HG02870 (cell line): ENCODE measurements around the gene COL27A1.
"Not testable (repeated sequence)": the region's sequence is repeated elsewhere in the genome, so short reads cannot be mapped to it uniquely, and the experiment has no call there.

Experiments
- ATAC-seq: cut with Tn5 transposase; IDR thresholded peaks from one replicate; pipeline ENCODE4 v1.9.1; 2021; ENCODE audit warnings: mild to moderate bottlenecking, moderate library complexity; ENCODE audit not compliant: unreplicated experiment

The COL27A1 gene

DNA sequence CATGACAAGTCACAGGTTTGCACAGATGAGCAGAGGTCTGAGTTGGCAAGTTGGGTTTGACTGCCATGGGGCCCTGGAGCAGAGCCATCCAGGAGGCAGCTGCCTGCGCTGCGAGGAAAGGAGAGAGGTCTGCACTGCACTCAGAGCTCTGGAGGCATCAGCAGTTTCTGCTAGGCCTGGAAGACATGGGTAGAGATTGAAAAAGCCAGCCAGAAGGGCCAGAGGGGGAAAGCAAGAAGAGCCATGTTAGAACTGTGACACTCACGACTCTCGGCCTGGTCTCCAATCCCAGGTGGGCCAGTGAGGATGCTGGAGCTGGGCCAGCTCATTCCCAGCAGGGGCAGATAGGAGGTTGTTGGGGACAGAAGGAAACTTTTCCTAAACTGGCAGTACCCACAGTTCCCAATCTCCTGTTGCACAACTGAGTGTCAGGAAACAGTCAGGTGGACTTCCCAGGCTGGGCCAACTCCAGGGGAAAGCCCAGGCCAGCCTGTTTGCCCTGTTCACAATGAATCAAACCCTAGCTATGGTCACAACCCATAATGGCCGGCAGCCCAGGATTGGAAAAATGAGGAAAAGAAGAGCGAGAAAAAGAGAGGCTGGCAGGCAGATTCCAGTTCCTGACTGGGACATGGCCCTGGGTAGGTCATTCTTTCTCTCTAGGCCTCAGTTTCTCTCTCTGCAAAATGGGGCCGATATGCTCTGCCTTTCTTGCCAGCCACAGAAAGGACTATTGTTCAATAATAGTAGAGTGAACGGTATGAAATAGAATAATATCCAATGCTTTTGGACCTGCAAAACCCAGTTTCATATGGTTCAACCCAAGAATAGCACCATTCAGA lies 159.8 kb downstream of the COL27A1 start:
- ATAC-seq, result no peak

DNA sequence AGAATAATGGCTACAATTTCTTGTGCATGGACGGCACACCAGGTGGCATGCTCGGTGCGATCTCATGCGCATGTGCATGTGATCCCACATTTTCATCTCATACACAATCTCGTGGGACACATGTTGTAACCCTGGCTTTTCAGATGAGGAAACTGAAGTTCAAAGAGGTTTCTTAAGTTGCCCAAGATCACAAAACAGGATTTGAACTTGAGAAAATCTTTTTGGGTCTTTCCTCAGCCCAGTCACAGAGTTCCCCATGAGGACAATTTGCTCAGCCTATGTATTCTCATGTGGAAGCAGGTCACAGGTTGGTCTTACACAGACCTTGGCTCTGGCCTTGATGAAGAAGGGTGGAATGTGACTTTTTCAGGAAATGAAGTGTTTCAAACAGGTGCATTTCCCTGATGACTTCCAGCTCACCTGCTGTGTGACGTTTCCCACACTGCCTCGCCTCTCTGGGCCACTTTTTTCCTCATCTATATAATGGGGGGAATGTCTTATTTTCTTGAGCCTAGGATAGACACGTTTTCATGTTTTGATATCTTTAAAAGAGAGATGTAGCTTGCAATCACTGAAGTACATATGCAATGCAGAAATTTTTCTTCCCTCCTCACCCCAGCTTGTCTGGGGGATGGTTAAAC lies 160.5 kb downstream of the COL27A1 start:
- ATAC-seq, result no peak

DNA sequence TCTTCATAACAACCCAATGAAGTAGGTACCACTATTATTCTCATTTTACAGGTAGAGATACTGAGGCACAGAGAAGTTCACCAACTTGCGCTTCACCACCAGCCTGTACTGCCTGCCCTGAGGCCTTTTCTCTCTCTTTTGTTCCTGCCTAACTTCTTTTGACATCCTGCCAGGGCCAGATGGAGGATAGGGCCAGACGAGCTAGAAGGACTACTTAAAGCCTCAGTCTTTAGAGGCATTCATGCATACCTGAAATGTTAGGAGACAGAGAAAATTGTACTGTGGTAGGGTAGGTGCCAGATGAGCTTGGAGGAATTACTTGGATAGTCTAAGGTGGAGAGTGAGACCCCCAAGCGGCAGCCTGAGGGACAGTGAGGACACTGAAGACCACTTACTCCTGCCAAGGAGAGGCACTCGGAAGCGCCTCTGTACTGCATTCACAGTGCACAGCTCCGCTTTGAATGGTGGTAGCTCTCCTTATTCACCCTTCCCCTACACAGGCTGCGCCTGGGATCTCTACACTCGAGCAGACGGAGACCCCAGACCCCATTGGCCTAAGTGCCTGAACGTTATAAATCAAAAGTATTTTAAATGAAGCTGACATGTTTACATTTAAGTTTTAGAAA lies 161.4 kb downstream of the COL27A1 start:
- no peak for ATAC-seq

DNA sequence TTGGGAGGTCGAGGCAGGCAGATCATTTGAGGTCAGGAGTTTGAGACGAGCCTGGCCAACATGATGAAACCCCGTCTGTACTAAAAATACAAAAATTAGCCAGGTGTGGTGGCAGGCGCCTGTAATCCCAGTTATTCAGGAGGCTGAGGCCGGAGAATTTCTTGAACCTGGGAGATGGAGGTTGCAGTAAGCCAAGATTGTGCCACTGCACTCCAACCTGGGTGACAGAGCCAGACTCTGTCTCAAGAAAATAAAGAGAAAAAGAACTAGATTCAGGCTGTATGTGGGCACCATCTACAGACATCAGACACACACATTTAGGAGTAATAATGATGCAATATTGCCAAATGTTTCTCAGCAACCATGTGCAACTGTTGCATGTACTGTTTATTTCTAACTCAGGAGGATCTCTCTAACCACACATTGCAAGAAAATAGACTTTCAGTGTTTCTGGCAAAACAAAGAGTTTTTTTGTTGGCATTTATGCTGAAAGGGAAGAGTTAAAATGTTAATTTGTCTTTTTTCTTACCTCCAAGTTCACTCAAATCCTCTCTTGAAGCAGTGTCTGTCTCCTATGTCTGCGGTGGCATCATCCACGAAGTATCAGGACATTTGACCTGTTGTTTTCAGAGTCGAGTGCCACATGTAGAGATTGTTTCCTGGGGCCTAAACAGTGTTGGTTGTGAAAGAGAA lies 162.5 kb downstream of the COL27A1 start:
- no peak for ATAC-seq

- ATAC-seq, result no peak
Measured at GRCh38 chr9:114318416-114318815, 163.1 kb downstream of the COL27A1 start.

DNA sequence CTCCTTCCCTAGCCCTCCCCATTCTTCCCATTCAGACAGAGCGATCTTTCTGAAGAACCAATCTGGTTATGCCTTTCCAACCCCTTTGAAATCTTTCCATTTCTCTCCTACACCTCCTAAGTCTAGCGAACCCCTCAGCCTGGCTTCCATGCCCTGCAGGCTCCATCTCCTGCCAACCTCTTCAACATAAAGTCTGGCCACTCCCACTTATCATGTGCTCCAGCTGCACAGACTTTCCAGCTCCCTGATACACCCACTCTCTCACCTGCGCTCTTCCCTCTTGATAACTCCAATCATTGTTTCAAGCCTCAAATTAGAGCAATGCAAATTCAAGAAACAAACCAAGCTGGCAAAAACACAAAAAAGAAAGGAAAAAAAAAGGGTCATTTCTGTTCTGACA lies 163.8 kb downstream of the COL27A1 start:
- ATAC-seq, result no peak

DNA sequence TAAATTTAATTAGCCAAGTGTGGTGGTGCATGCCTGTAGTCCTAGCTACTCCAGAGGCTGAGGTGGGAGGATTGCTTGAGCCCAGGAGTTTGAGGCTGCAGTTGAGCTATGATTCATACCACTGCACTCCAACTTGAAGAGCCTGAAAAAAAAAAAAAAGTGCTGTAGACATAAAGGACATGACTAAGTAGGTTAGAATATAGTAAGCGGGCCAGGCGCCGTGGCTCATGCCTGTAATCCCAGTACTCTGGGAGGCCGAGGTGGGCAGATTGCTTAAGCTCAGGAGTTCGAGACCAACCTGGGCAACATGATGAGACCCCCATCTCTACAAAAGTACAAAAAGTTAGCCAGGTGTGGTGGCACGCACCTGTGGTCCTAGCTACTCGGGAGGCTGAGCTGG lies 165.4 kb downstream of the COL27A1 start:
- ATAC-seq, result not testable (repeated sequence)

GRCh38 chr9:114321759-114322158 lies 166.4 kb downstream of the COL27A1 start:
- ATAC-seq, result no peak

DNA sequence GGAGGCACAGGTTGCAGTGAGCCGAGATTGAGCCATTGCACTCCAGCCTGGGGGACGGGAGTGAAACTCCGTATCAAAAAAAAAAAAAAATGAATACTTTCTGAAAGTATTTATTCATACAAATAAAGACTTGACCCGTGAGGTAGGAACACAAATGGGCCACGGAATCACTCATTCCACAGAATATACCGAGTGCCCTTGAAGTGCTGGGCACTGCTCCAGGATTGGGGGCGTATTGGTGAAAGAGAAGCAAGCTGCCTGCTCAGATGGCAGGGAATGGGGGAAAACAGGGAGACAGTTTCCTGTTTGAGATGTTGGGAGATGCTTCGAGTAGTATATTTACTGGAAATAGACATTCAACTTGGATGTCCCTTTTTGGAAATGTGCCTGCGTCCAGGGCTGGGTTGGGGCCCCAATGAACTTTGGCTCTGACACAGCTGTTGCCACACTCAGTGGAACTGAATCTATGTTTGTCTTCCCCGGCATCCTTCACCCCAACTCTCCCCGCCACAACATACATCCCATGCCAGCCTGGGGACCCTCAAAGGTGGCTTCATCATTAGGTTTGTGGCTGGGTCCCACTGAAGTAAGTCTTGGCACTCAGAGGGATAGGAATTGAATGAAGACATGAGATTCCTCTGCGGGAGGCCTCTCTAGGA lies 167.0 kb downstream of the COL27A1 start:
- ATAC-seq, result not testable (repeated sequence)

- ATAC-seq, result not testable (repeated sequence)
Measured at GRCh38 chr9:114322831-114323531, 167.6 kb downstream of the COL27A1 start, which contains the start of gene ORM1. Gene ORM1 (plus strand): TSS chr9:114323098. CDS start chr9:114323134, 36 bp downstream.

GRCh38 chr9:114323849-114324248 lies 168.5 kb downstream of the COL27A1 start:
- not testable (repeated sequence) for ATAC-seq

DNA sequence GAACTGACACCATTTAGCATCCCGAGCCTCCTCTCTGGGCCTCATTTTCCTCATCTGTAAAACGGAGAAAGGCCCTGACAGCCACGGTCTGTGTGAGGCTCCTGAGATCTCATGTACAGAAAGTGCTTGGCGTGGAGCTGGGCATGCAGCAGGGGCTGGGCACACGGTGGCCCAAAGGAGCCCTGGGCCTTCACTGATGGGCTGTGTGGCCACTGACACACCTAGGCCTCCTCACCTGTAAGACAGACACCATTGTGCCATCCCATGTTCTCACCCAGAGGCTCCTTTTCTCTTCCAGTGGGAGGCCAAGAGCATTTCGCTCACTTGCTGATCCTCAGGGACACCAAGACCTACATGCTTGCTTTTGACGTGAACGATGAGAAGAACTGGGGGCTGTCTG lies 169.2 kb downstream of the COL27A1 start:
- no peak for ATAC-seq

GRCh38 chr9:114324965-114325364 lies 169.6 kb downstream of the COL27A1 start:
- ATAC-seq, result not testable (repeated sequence)

DNA sequence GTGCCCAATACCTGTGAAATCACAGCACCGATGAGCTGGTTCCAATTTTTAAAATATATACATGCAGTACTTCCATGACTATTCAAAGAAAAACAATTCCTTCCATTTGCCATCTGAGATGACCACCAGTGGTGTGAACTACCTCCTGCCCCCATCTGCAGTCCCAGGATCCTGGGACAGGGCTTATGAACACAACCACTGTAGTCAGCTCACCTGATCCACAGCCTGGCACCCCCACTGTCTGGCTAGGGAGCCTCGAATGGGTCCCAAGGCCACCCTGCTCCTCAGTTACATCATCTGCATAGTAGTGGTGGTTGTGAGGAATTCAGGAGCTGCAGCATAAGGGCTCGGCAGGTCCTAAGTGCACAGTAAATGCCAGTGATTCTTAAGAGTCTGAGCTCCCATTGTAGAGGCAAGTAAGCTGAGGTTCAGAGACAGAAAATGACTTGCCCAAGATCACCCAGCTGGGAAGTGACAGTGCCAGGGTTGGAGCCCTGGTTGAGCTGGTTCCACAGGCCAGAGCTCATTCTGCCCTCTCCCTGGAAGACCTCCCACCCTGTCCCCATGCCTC lies 170.4 kb downstream of the COL27A1 start:
- not testable (repeated sequence) for ATAC-seq

DNA sequence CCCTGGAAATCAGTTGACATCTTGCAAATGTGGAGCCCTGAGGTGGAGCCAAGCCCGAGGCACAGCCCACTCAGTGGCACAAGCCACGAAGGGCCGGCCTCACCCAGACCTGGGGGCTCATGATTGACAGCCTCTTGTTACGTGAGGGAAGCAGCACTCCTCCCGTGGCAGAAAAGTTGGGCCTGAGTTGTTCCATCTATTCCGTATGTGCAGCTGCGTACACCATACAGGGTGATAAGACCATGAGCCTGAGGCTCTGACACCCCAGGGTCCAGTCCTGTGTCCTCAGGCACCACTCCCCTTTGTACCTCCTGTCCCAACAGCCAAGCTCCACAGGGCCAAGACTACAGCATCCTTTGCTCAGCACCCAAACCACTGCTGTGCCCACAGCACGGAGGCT lies 172.4 kb downstream of the COL27A1 start:
- no peak for ATAC-seq

DNA sequence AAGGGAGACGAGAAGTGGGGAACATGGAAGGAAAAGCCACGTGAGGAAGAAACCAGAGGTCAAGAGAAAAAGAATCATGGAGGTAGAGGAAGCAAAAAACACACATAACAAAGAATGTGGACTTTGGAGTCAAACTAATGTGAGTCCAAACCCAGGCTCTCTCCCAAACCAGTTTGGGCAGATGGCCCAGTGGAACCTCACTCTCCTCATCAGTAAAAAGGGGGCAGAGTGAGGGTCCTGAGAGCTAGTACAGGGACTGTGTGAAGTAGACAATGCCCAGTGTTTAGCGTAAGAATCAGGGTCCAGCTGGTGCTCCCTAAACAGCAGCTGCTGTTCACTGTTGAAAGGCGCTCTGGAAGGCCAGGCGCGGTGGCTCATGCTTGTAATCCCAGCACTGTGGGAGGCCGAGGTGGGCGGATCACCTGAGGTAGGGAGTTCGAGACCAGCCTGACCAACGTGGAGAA lies 173.1 kb downstream of the COL27A1 start:
- not testable (repeated sequence) for ATAC-seq

DNA sequence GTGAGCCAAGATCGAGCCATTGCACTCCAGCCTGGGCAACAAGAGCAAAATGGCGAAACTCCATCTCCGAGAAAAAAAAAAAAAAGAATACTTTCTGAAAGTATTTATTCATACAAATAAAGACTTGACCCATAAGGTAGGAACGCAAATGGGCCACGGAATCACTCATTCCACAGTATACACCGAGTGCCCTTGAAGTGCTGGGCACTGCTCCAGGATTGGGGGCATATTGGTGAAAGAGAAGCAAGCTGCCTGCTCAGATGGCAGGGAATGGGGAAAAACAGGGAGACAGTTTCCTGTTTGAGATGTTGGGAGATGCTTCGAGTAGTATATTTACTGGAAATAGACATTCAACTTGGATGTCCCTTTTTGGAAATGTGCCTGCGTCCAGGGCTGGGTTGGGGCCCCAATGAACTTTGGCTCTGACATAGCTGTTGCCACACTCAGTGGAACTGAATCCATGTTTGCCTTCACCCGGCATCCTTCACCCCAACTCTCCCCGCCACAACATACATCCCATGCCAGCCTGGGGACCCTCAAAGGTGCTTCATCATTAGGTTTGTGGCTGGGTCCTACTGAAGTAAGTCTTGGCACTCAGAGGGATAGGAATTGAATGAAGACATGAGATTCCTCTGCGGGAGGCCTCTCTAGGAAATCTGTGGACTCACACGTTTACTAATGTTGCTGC lies 173.7 kb downstream of the COL27A1 start:
- not testable (repeated sequence) for ATAC-seq

DNA sequence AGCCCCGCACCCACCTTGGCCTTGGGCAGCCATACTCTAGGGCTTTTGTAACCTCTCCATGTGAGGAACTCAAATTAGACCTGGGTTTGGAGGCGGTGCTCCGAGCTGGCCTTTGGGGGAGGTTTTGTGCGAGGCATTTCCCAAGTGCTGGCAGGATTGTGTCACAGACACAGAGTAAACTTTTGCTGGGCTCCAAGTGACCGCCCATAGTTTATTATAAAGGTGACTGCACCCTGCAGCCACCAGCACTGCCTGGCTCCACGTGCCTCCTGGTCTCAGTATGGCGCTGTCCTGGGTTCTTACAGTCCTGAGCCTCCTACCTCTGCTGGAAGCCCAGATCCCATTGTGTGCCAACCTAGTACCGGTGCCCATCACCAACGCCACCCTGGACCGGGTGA lies 174.3 kb downstream of the COL27A1 start, which contains the start of gene ORM2:
ORM2 (plus strand) TSS at position 245 of the 398 bp plus-strand sequence; CDS start at position 281, 36 bp downstream.
- ATAC-seq, result not testable (repeated sequence)

- ATAC-seq, result no peak
Measured at GRCh38 chr9:114330636-114331035, 175.3 kb downstream of the COL27A1 start.
